HepG2 (cell line): ENCODE data around the gene RSPH4A. TPM values are rescaled to one million over a fixed set of nuclear protein-coding genes. Genes with fewer than 3 reads are reported as not detected.

Experiments used
- ATRX ChIP-seq: sonication (generic); formaldehyde crosslinking; IDR thresholded peaks from 2 replicates; pipeline ENCODE4 v1.4.0; 2020; ENCODE audit warnings: missing genetic modification reagents, borderline replicate concordance
- KDM4B ChIP-seq: sonication (generic); formaldehyde crosslinking; IDR thresholded peaks from 2 replicates; pipeline ENCODE4 v1.4.0; 2020; ENCODE audit warnings: missing genetic modification reagents
- PHF21A ChIP-seq: sonication (generic); formaldehyde crosslinking; IDR thresholded peaks from 2 replicates; pipeline ENCODE4 v1.5.0; 2020; ENCODE audit warnings: mild to moderate bottlenecking, missing genetic modification reagents
- TP53 ChIP-seq: sonication (generic); formaldehyde crosslinking; conservative IDR thresholded peaks from 2 replicates; pipeline ENCODE4 v1.4.0; 2020; ENCODE audit warnings: missing genetic modification reagents
- ZEB1 ChIP-seq: IDR thresholded peaks from 2 replicates; pipeline ENCODE4 v1.6.1; 2012; ENCODE audit warnings: mild to moderate bottlenecking, low read depth, inconsistent platforms; ENCODE audit not compliant: insufficient replicate concordance
- ZNF629 ChIP-seq: sonication (generic); formaldehyde crosslinking; conservative IDR thresholded peaks from 2 replicates; pipeline ENCODE4 v1.5.0; 2020; ENCODE audit warnings: missing genetic modification reagents
- polyA plus RNA-seq, 8 experiments: library from polyadenylated mRNA; depleted of rRNA in 3 of 8; stranded (reverse) in 7 of 8; unstranded in 1 of 8; fragments of >200 nt; fragmentation: Illumina TruSeq in 4 of 8; extraction: Trizol in 4 of 8; gene quantifications; 2 replicates each; pipeline versions ENCODE4 v1.2.1 to v1.2.3, GENCODE V29; 2011 to 2016; ENCODE audit warnings: low read depth in 4 of 8, missing spikeins in 1 of 8, mixed read lengths in 1 of 8; ENCODE audit not compliant: insufficient read depth in 1 of 8
- total RNA-seq, 5 experiments: library from RNA; depleted of rRNA; stranded (reverse); fragments of >200 nt; fragmentation: Illumina TruSeq; extraction: Trizol; gene quantifications; 2 replicates each; pipeline ENCODE4 v1.2.3, GENCODE V29; 2016; ENCODE audit warnings: low read depth in 1 of 5
- TF ChIP-seq, protein P1 (sequence below): sonication (generic); formaldehyde crosslinking; IDR thresholded peaks from 2 replicates; pipeline ENCODE4 v1.4.0; 2020; ENCODE audit warnings: mild to moderate bottlenecking, missing genetic modification reagents
- TF ChIP-seq, protein P2 (sequence below): sonication (generic); formaldehyde crosslinking; IDR thresholded peaks from 2 replicates; pipeline ENCODE4 v1.8.0; 2022; ENCODE audit warnings: mild to moderate bottlenecking, missing genetic modification reagents
- TF ChIP-seq, protein P3 (sequence below): fragments of 450-650 bp; IDR thresholded peaks from 2 replicates; pipeline ENCODE4 v1.6.1; 2016
- TF ChIP-seq, protein P4 (sequence below): sonication (generic); formaldehyde crosslinking; IDR thresholded peaks from 2 replicates; pipeline ENCODE4 v1.4.0; 2020; ENCODE audit warnings: missing genetic modification reagents
- TF ChIP-seq, protein P5 (sequence below), 2 experiments: sonication (generic) in 1 of 2; formaldehyde crosslinking in 1 of 2; IDR thresholded peaks; 2 replicates each; pipeline versions ENCODE4 v1.6.1 to v1.9.0; 2014 to 2022; ENCODE audit warnings: antibody characterized with exemption in 1 of 2, borderline replicate concordance in 1 of 2, inconsistent platforms in 1 of 2, low read depth in 1 of 2, missing genetic modification reagents in 1 of 2

Gene RSPH4A
- total and polyA plus RNA-seq, 2 of the 13 experiments (the other 11 are each of a cell fraction or from before 2014, with no cell fraction given) = 0.24 to 0.40 TPM

DNA sequence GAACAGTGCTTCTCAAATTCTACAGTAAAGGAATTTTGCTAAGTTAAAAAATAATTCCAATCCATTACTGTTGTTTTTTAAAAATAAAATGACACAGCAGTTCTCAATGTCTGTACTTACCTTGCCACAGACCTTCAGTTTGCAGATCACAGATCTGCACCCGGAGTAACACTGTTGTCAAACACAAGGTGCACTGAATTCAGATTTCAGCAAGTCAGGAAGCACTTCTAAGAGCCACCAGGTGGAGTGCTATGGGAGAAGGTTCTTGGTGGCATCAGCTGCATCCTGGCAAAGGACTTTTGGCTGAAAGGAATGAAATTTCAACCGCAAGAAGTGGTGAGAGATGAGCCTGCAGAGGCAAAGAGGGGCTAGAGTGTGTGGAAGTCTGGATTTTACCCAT lies 17.4 kb downstream of the RSPH4A start (continued):
- TF ChIP-seq KDM4B (CRISPR knock-in tag) = no peak
- TF ChIP-seq PHF21A (CRISPR knock-in tag) = no peak
- TF ChIP-seq ATRX (CRISPR knock-in tag) = no peak
- TF ChIP-seq, protein P1, sequence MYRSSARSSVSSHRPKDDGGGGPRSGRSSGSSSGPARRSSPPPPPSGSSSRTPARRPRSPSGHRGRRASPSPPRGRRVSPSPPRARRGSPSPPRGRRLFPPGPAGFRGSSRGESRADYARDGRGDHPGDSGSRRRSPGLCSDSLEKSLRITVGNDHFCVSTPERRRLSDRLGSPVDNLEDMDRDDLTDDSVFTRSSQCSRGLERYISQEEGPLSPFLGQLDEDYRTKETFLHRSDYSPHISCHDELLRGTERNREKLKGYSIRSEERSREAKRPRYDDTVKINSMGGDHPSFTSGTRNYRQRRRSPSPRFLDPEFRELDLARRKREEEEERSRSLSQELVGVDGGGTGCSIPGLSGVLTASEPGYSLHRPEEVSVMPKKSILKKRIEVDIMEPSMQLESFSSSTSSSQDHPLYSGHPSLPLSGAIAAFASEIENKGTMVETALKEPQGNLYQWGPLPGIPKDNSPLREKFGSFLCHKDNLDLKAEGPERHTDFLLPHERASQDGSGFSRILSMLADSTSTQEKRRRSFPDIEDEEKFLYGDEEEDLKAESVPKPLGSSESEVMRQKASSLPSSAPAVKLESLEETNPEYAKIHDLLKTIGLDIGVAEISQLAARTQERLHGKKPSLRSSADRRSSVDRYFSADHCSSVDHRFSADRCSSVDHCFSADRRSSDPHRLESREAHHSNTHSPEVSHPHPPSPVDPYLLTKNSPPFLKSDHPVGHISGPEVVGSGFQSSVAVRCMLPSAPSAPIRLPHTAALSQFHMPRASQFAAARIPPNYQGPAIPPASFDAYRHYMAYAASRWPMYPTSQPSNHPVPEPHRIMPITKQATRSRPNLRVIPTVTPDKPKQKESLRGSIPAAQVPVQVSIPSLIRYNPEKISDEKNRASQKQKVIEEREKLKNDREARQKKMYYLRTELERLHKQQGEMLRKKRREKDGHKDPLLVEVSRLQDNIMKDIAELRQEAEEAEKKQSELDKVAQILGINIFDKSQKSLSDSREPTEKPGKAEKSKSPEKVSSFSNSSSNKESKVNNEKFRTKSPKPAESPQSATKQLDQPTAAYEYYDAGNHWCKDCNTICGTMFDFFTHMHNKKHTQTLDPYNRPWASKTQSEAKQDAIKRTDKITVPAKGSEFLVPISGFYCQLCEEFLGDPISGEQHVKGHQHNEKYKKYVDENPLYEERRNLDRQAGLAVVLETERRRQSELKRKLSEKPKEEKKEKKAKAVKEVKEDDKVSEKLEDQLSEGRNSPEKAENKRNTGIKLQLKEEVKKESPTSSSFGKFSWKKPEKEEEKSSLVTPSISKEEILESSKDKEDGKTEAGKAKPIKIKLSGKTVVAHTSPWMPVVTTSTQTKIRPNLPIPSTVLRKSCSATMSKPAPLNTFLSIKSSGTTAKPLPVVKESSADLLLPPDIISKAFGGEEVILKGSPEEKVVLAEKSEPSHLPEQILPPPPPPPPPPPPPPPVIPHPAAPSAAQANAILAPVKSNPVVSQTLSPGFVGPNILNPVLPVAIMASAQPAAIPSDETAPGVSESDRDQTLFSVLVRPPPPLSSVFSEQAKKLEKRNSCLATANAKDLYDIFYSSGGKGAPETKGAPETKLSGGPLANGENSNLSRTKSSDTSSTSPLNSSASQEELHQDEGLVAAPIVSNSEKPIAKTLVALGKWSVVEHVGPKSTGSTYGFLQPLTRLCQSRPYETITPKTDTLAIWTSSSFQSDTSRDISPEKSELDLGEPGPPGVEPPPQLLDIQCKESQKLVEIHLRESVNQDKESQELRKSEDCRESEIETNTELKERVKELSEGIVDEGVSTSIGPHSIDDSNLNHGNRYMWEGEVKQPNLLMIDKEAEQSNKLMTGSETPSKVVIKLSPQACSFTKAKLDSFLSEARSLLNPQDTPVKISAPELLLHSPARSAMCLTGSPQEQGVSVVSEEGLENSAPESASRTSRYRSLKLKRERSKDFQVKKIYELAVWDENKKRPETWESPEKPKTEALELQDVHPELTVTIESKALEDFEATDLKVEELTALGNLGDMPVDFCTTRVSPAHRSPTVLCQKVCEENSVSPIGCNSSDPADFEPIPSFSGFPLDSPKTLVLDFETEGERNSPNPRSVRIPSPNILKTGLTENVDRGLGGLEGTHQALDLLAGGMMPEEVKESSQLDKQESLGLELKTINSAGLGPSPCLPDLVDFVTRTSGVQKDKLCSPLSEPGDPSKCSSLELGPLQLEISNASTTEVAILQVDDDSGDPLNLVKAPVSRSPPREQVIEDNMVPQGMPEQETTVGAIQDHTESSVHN (CRISPR knock-in tag) = no peak
- TF ChIP-seq, protein P2, sequence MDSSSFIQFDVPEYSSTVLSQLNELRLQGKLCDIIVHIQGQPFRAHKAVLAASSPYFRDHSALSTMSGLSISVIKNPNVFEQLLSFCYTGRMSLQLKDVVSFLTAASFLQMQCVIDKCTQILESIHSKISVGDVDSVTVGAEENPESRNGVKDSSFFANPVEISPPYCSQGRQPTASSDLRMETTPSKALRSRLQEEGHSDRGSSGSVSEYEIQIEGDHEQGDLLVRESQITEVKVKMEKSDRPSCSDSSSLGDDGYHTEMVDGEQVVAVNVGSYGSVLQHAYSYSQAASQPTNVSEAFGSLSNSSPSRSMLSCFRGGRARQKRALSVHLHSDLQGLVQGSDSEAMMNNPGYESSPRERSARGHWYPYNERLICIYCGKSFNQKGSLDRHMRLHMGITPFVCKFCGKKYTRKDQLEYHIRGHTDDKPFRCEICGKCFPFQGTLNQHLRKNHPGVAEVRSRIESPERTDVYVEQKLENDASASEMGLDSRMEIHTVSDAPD (CRISPR knock-in tag) = no peak
- TF ChIP-seq, protein P3, sequence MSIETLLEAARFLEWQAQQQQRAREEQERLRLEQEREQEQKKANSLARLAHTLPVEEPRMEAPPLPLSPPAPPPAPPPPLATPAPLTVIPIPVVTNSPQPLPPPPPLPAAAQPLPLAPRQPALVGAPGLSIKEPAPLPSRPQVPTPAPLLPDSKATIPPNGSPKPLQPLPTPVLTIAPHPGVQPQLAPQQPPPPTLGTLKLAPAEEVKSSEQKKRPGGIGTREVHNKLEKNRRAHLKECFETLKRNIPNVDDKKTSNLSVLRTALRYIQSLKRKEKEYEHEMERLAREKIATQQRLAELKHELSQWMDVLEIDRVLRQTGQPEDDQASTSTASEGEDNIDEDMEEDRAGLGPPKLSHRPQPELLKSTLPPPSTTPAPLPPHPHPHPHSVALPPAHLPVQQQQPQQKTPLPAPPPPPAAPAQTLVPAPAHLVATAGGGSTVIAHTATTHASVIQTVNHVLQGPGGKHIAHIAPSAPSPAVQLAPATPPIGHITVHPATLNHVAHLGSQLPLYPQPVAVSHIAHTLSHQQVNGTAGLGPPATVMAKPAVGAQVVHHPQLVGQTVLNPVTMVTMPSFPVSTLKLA = no peak
- TF ChIP-seq, protein P4, sequence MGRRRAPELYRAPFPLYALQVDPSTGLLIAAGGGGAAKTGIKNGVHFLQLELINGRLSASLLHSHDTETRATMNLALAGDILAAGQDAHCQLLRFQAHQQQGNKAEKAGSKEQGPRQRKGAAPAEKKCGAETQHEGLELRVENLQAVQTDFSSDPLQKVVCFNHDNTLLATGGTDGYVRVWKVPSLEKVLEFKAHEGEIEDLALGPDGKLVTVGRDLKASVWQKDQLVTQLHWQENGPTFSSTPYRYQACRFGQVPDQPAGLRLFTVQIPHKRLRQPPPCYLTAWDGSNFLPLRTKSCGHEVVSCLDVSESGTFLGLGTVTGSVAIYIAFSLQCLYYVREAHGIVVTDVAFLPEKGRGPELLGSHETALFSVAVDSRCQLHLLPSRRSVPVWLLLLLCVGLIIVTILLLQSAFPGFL = no peak
- TF ChIP-seq, protein P5, sequence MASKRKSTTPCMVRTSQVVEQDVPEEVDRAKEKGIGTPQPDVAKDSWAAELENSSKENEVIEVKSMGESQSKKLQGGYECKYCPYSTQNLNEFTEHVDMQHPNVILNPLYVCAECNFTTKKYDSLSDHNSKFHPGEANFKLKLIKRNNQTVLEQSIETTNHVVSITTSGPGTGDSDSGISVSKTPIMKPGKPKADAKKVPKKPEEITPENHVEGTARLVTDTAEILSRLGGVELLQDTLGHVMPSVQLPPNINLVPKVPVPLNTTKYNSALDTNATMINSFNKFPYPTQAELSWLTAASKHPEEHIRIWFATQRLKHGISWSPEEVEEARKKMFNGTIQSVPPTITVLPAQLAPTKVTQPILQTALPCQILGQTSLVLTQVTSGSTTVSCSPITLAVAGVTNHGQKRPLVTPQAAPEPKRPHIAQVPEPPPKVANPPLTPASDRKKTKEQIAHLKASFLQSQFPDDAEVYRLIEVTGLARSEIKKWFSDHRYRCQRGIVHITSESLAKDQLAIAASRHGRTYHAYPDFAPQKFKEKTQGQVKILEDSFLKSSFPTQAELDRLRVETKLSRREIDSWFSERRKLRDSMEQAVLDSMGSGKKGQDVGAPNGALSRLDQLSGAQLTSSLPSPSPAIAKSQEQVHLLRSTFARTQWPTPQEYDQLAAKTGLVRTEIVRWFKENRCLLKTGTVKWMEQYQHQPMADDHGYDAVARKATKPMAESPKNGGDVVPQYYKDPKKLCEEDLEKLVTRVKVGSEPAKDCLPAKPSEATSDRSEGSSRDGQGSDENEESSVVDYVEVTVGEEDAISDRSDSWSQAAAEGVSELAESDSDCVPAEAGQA (IDR thresholded peaks at IDR 0.05; ENCODE audit: low read depth) = no peak
- TF ChIP-seq, protein P5 (CRISPR knock-in tag; IDR thresholded peaks at IDR 0.05; ENCODE audit: borderline replicate concordance) = no peak
- TF ChIP-seq ZEB1 = no peak
- TF ChIP-seq TP53 (CRISPR knock-in tag) = no peak
- TF ChIP-seq ZNF629 (CRISPR knock-in tag) = no peak
